HEK293 (cell line): ENCODE data around the gene MECP2.

Experiments
- REST ChIP-seq: fragments of 450-650 bp; formaldehyde crosslinking; IDR thresholded peaks from 2 replicates; pipeline ENCODE4 v1.5.1; 2016; ENCODE audit warnings: missing biosample characterization, missing genetic modification characterization
- ZNF121 ChIP-seq: fragments of 450-650 bp; formaldehyde crosslinking; IDR thresholded peaks from 2 replicates; pipeline ENCODE4 v1.5.1; 2016; ENCODE audit warnings: missing biosample characterization, missing genetic modification characterization
- ZNF223 ChIP-seq: fragments of 450-650 bp; formaldehyde crosslinking; IDR thresholded peaks from 2 replicates; pipeline ENCODE4 v1.5.1; 2016; ENCODE audit warnings: missing biosample characterization, missing genetic modification characterization

DNA sequence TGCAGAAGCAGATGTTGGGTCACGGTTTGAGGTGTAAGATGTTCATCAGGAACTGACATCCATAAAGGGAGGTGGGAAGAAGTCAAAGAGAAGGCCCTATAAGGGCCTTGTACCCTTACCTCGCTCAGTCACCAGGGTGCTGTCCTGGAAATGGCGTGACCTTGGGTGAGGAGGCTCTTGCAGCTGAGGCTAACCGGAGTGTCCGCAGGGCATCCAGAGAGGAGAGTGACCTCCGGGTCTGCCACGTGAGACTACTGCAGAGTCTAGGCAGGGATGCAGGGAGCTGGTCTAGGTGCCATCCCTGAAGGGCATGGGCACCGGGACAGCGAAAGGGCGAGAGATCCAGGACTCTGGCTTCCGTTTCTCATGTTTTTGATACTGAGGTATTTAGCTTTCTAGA is 49.1 kb downstream of the MECP2 start:
- TF ChIP-seq REST (no peak), ZNF223 (tag by site-specific recombination) (no peak), ZNF121 (no peak)
